SK-N-SH treated with all-trans-retinoic acid at 6 μM for 48 hours (cell line): Measurements from ENCODE around the gene TRAPPC2L.

ENCODE experiments used
- CREB5 ChIP-seq: fragments of 250-450 bp; sonication (Bioruptor Pico); IDR thresholded peaks from 2 replicates; pipeline ENCODE4 v1.5.1; 2020; ENCODE audit warnings: low read depth, mild to moderate bottlenecking, moderate library complexity
- CSRNP3 ChIP-seq: fragments of 250-450 bp; sonication (Bioruptor Pico); IDR thresholded peaks from 2 replicates; pipeline ENCODE4 v1.5.1; 2021; ENCODE audit warnings: mild to moderate bottlenecking, moderate library complexity
- GLIS3 ChIP-seq: fragments of 250-450 bp; sonication (Bioruptor Pico); IDR thresholded peaks from 2 replicates; pipeline ENCODE4 v1.5.0; 2020; ENCODE audit warnings: mild to moderate bottlenecking, moderate library complexity
- OSR1 ChIP-seq: fragments of 250-450 bp; sonication (Bioruptor Pico); IDR thresholded peaks from 2 replicates; pipeline ENCODE4 v1.8.0; 2022; ENCODE audit warnings: moderate library complexity, mild to moderate bottlenecking, inconsistent platforms
- POU6F1 ChIP-seq: fragments of 250-450 bp; sonication (Bioruptor Pico); IDR thresholded peaks from 2 replicates; pipeline ENCODE4 v1.8.0; 2021; ENCODE audit warnings: low read depth, mild to moderate bottlenecking, moderate library complexity, borderline replicate concordance
- RARB ChIP-seq: fragments of 250-450 bp; sonication (Bioruptor Pico); IDR thresholded peaks from 2 replicates; pipeline ENCODE4 v1.8.0; 2021; ENCODE audit warnings: mild to moderate bottlenecking, moderate library complexity
- TCF4 ChIP-seq: fragments of 250-450 bp; sonication (Bioruptor Pico); IDR thresholded peaks from 2 replicates; pipeline ENCODE4 v1.8.0; 2021; ENCODE audit warnings: mild to moderate bottlenecking, moderate library complexity, borderline replicate concordance
- TOX ChIP-seq: fragments of 250-450 bp; sonication (Bioruptor Pico); IDR thresholded peaks from 2 replicates; pipeline ENCODE4 v1.8.0; 2021; ENCODE audit warnings: mild to moderate bottlenecking, moderate library complexity, borderline replicate concordance
- ZFP3 ChIP-seq: fragments of 250-450 bp; sonication (Bioruptor Pico); IDR thresholded peaks from 2 replicates; pipeline ENCODE4 v1.5.0; 2020; ENCODE audit warnings: mild to moderate bottlenecking, moderate library complexity
- ZFP30 ChIP-seq: fragments of 450-650 bp; formaldehyde crosslinking; IDR thresholded peaks from 2 replicates; pipeline ENCODE4 v1.5.0; 2022; ENCODE audit warnings: mild to moderate bottlenecking, moderate library complexity
- ZNF8 ChIP-seq: fragments of 450-650 bp; formaldehyde crosslinking; IDR thresholded peaks from 2 replicates; pipeline ENCODE4 v1.5.0; 2020; ENCODE audit warnings: mild to moderate bottlenecking, moderate library complexity
- TF ChIP-seq, protein P1 (sequence below): fragments of 250-450 bp; sonication (Bioruptor Pico); IDR thresholded peaks from 2 replicates; pipeline ENCODE4 v1.8.0; 2020; ENCODE audit warnings: mild to moderate bottlenecking, moderate library complexity, borderline replicate concordance
- TF ChIP-seq, protein P2 (sequence below): fragments of 250-450 bp; sonication (Bioruptor Pico); IDR thresholded peaks from 2 replicates; pipeline ENCODE4 v1.5.0; 2020; ENCODE audit warnings: mild to moderate bottlenecking, moderate library complexity

DNA sequence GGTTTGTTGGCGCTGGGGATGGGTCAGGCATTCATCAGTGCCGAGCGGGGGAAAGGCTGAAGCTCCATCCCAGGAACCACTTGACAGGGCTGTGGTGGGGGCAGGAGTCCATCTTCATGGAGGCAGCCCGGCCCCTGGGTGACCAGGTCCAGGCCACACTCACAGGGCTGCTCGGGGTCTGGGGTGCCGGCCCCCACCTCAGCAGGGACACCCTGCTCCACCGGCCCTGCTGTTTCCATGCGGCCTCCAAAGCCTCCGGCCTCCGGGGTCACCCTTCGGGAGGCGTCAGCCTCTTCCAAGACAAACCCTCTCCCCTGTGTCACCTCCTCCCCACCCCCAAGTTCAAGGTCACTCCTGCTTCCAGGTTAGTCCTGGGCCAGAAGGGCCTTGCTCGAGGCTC lies 22.3 kb upstream of the TRAPPC2L start:
- TF ChIP-seq, protein P1, sequence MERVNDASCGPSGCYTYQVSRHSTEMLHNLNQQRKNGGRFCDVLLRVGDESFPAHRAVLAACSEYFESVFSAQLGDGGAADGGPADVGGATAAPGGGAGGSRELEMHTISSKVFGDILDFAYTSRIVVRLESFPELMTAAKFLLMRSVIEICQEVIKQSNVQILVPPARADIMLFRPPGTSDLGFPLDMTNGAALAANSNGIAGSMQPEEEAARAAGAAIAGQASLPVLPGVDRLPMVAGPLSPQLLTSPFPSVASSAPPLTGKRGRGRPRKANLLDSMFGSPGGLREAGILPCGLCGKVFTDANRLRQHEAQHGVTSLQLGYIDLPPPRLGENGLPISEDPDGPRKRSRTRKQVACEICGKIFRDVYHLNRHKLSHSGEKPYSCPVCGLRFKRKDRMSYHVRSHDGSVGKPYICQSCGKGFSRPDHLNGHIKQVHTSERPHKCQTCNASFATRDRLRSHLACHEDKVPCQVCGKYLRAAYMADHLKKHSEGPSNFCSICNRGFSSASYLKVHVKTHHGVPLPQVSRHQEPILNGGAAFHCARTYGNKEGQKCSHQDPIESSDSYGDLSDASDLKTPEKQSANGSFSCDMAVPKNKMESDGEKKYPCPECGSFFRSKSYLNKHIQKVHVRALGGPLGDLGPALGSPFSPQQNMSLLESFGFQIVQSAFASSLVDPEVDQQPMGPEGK (CRISPR knock-in tag), result no peak
- TF ChIP-seq RARB, result no peak
- TF ChIP-seq TOX (CRISPR knock-in tag), result no peak
- no peak for TF ChIP-seq GLIS3 (CRISPR knock-in tag)
- no peak for TF ChIP-seq ZFP3 (CRISPR knock-in tag)
- TF ChIP-seq, protein P2, sequence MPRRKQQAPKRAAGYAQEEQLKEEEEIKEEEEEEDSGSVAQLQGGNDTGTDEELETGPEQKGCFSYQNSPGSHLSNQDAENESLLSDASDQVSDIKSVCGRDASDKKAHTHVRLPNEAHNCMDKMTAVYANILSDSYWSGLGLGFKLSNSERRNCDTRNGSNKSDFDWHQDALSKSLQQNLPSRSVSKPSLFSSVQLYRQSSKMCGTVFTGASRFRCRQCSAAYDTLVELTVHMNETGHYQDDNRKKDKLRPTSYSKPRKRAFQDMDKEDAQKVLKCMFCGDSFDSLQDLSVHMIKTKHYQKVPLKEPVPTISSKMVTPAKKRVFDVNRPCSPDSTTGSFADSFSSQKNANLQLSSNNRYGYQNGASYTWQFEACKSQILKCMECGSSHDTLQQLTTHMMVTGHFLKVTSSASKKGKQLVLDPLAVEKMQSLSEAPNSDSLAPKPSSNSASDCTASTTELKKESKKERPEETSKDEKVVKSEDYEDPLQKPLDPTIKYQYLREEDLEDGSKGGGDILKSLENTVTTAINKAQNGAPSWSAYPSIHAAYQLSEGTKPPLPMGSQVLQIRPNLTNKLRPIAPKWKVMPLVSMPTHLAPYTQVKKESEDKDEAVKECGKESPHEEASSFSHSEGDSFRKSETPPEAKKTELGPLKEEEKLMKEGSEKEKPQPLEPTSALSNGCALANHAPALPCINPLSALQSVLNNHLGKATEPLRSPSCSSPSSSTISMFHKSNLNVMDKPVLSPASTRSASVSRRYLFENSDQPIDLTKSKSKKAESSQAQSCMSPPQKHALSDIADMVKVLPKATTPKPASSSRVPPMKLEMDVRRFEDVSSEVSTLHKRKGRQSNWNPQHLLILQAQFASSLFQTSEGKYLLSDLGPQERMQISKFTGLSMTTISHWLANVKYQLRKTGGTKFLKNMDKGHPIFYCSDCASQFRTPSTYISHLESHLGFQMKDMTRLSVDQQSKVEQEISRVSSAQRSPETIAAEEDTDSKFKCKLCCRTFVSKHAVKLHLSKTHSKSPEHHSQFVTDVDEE (CRISPR knock-in tag), result no peak
- no peak for TF ChIP-seq POU6F1
- no peak for TF ChIP-seq OSR1 (CRISPR knock-in tag)
- no peak for TF ChIP-seq ZFP30 (CRISPR knock-in tag)
- no peak for TF ChIP-seq CREB5 (CRISPR knock-in tag)
- TF ChIP-seq TCF4, result no peak
- TF ChIP-seq ZNF8 (CRISPR knock-in tag), result no peak
- no peak for TF ChIP-seq CSRNP3 (CRISPR knock-in tag)
